CD4-positive, alpha-beta T cell treated with Interleukin-4 for 1 hour (primary cell): ENCODE results near the gene DIS3L2.

Source experiments
- DNase-seq, 2 donors: peaks; one replicate each; pipeline ENCODE4 v3.0.0-alpha.2; 2020 to 2022

Gene DIS3L2

GRCh38 chr2:232238108-232238507 is 276.6 kb downstream of the DIS3L2 start:
- DNase-seq, result no peak

- no peak for DNase-seq
Measured at GRCh38 chr2:232238596-232238995, 277.1 kb downstream of the DIS3L2 start.

DNA sequence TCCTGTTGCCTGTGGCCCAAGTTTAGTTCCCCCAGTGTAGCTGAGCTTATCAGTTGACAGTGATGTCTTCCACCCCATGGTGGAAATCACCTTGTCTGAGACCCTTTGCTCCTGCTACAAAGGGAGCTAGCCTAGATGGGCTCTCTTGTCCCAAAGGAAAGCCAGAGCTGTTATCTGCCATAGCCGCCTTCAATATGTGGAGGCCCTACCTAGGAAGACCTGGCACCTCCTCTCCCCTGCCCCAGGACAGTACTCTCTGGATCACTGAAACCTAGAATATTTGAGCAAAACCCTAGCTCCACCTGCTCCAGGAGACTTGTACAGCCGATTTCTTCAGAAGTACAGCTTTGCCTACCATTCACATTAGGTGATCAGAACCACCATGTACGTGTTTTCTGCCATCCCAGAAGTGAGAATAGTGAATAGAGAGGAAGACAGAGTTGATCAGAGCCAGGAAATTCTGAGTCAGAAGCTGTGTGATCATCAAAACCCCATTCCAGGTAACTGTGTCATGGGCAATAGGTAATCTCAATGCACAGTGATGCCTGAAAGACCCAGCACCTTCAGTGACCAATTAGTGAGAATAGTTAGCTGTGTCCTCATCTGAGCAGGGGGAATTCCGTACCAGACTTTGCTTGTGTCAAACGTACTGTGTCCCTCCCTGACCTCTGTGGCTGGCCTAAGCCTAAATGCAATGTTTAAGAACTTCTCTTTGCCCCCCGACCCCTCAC is 278.6 kb downstream of the DIS3L2 start:
- no peak for DNase-seq

DNA sequence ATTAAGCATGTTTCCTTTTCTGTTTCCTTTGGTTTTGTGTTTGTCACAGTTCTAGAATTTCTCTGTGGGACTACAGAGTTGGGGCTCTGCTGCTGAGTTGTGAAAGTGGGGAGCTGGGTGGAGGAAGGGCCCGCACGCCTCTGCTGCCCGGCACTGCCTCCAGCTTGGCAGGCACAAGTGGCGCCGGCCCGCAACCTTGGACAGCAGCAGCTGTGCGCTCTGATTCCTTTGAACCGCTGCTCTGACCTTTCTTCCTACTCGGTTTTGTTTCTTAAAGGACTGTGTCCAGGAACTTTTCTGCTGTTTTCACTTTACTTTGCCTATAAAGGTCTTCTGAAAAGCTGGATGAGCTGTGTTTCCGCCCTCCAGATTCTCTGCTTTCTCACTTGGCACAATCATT is 279.4 kb downstream of the DIS3L2 start:
- DNase-seq, result no peak

GRCh38 chr2:232242316-232242715 is 280.8 kb downstream of the DIS3L2 start:
- no peak for DNase-seq

GRCh38 chr2:232245111-232245510 is 283.6 kb downstream of the DIS3L2 start:
- no peak for DNase-seq

DNA sequence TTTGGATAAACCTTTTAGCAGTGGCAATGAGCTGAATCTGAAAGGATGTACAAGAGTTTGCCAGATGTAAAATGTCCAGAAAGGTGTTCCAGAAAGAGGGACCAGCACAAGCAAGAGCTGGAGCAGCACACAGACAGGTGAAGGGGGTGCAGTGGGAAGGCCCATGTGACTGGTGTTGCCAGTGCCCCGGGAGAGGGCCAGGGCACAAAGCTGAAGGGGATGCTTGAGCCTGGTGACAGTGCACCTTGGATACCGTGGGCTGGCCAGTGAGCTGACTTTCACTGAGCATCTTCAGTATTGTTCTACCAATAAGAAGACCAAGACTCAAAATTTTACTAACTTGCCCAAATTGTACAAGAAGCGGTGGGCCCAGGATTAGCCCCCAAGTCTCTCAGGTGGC is 284.7 kb downstream of the DIS3L2 start:
- DNase-seq, result no peak

- DNase-seq, result no peak
Measured at GRCh38 chr2:232249096-232249495, 287.6 kb downstream of the DIS3L2 start.

DNA sequence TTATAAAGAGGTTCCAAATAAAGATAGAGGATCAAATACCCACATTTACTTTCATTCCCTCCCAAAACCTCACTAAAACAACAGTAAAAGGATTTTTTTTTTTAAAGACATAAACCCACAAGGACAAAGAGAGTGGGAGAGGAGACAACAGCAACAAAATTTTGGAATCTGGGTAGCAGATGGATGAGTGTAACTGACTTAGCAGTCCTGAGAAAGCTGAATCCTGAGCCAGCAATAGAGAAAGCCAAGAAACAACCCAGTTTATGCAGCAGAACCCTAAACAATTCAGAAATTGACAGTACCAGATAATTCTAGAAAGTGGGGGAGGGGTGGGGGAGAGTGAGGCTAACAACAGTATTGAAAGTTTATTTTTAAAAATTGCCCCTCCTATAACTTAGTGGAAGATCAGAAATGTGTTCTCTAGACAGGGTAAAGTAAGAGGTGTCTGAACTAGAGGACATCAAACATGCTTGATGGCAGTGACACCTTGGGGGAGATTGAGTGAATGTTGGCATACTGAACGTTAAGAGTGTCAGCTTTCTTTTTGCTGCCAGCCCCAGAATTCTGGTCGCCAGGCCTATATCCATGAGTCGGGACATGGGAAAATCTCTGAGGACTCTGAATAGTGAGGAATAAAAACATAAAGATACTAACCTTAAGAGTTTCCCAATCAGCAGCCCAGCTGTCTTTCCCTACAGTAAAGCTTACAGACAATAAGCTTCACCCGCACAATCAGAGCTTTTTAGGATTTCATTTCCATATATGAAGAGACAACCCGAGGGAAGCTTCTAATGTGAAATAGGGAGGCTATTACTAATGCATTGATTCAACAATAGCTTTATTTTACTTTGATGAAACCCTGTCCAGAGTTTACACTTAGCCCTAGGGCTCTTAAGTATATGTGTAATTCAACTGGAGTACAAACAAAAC is 289.0 kb downstream of the DIS3L2 start:
- DNase-seq, result no peak

GRCh38 chr2:232255033-232255432 is 293.5 kb downstream of the DIS3L2 start:
- no peak for DNase-seq

DNA sequence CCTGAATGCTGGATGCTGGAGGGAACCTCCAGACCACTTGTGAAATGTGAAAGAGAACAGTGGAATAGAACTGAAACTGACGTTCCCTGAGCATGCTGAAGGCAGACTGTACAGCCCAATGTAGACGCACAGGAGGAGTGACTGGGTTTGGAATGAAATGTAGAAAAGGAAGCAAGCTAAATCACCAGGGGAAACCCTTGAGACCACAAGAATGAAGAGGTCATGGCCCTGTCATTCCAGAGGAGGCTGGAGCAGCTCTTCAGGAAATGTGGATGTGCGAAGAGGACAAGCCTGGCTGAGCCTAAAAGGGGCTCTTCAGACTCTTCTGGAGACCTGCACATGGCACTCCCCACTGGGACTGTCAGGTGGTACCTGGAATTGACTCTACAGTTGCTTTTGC is 298.6 kb downstream of the DIS3L2 start:
- DNase-seq, result no peak

GRCh38 chr2:232261776-232262175 is 300.3 kb downstream of the DIS3L2 start:
- no peak for DNase-seq

GRCh38 chr2:232263295-232263694 is 301.8 kb downstream of the DIS3L2 start:
- DNase-seq, result no peak

DNA sequence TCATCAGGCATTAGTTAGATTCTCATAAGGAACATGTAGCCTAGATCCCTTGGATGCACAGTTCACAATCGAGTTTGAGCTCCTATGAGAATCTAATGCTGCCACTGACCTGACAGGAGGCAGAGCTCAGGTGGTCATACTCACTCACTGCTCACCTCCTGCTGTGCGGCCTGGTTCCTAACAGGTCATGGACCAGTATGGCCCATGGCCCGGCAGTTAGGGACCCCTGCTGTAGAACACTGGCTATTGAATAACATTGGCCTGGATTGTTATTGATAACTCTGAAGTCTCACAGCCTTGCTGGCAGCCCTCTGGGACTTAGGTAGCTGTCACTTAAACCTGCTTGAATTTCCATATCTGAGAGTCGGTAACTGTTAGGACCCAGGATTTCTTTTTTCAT is 302.6 kb downstream of the DIS3L2 start:
- no peak for DNase-seq

GRCh38 chr2:232265329-232265728 is 303.8 kb downstream of the DIS3L2 start:
- DNase-seq, result no peak

GRCh38 chr2:232268636-232269165 is 307.2 kb downstream of the DIS3L2 start:
- no peak for DNase-seq

GRCh38 chr2:232269867-232270266 is 308.4 kb downstream of the DIS3L2 start:
- no peak for DNase-seq

DNA sequence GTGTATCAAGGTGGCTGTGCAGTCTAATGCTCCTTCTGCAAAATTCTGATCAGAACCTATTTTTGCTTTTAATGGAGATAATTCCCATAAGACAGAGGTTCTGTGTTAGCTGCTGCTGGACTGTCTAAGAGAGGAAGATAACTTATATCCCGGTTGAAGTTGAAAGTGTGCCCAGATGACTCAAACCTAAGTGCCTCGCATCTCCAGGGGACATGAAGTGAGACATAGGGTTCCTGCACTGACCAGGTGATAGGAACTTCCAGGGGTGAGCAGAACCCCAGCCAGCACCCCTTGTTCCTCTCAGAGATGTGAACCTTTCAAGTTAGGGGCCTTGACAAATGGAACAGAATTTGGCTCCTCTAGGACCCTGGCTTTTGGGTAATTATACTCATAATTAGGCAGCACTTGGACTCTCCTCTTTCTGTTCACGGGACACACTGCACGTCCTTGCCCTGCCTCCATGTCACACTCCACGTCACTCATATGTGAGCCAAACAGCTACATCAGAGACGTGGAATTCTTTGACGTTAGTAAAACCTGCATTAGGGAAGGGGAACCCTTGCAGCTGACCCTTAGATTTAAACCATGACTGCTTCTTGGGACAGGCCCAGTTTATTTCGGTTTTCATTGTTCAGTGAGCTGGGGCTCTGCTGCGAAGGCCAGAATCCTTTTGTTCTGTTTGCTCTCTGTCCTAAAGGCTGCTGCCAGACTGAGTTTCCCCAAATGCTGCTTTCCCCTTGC is 312.6 kb downstream of the DIS3L2 start:
- DNase-seq, result no peak

GRCh38 chr2:232275670-232276069 is 314.2 kb downstream of the DIS3L2 start:
- no peak for DNase-seq

DNA sequence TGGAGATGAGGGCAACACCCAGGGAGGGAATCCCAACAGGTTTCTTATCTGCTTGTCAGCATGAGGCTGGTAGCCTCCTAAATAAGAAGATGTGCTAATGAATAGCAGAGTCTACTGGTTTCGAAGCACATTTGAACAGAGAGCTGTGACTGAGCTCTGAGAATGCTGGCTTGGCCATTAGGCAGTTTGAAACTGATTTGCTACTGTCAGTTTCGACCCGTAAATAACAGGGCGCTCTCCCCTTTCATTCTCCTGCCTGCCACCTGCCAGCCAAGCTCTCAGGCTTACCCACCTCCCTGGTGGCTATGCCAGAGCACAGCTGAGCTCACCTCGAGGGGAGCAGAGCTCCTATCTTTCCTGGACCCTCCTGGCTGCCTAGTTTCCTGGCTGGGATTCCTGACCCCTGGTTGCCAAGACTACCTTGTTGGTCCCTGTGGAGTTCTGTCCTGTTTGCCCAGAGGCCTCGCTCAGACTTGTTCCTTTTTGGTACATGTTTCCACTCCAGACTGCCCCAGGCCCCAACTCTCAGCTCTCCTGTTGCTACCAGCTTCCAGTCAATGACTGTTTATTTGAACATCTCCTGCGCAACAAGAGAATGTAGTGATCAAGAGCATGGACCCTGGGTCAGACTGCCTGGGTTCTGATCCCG is 314.7 kb downstream of the DIS3L2 start:
- no peak for DNase-seq

- no peak for DNase-seq
Measured at GRCh38 chr2:232276733-232277313, 315.3 kb downstream of the DIS3L2 start.

GRCh38 chr2:232278534-232278933 is 317.0 kb downstream of the DIS3L2 start:
- no peak for DNase-seq
